ENCODE measurements around the gene PNRC2.
"Not testable (repeated sequence)": the region's sequence is repeated elsewhere in the genome, so short reads cannot be mapped to it uniquely, and the experiment has no call there.

The PNRC2 gene

DNA sequence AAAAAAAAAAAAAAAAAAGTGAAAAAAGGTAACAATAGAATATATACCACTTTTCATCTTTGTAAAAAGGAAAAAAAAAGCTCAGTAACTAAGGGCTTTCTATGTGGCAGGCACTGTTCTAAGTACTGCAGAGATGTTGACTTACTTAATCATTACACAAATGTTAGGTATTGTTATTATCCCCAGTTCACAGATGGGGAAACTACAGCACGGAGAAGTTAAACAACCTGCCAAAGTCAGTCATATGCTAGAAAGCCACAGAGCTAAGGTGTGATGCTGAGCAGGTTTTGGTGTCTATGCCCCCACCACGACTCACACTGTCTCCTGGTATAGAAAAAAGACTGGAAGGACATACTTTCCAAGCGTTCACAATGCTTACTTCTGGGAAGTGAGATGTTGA lies 6.6 kb upstream of the PNRC2 start:
- DNase-seq (ENCODE audit: low read depth): no peak

DNA sequence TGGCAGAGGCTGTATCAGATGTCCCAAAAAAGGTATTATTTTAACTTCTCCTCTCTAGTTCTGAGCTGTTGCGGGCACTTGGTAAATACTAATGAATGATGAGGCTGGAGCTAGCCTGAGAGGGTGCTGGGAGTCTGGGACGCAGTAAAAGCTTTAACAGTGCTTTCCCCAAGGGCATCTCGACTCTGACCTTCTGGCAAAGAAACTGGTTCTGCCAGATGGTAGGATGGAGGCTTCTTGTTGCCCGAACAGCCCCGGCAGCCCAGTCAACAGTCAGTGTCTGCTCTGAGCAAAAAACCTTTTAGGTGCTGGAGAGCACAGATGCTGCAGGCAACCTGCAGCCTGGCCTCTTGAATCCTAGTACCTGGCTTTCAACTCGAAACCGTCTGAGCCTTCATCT lies 2.5 kb upstream of the PNRC2 start:
- DNase-seq (ENCODE audit: low read depth): no peak

DNA sequence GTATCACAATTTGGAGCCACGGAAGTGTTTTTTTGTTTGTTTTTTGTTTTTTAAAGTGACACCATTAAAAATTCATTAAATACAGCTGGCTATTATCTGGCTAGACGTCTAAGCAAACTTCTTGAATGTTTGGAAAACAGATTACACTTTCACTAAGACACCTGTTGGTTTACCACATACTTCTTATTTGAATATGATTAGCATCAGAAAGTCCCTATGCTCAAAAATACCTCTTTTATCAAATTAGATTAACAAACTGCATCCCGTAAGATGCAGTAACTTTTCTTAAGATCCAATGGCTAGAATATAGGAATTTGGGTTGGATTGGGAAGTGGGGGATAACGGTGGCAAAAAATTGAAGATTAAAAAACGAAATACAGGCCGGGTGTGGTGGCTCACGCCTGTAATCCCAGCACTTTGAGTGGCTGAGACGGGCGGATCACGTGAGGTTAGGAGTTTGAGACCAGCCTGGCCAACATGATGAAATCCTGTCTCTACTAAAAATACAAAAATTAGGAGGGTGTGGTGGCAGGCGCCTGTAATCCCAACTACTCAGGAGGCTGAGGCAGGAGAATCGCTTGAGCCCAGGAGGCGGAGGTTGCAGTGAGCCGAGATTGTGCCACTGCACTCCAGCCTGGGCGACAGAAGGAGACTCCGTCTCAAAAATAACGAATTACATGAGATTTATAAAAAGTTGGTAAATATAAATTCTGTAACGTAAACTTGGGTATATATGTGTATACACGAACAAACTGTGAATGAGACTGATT lies 1.4 kb upstream of the PNRC2 start:
- DNase-seq (ENCODE audit: low read depth): not testable (repeated sequence)

- DNase-seq (ENCODE audit: low read depth): peak; percentile 96
Observed at GRCh38 chr1:23958810-23959460, 693 bp upstream of the PNRC2 start.

DNA sequence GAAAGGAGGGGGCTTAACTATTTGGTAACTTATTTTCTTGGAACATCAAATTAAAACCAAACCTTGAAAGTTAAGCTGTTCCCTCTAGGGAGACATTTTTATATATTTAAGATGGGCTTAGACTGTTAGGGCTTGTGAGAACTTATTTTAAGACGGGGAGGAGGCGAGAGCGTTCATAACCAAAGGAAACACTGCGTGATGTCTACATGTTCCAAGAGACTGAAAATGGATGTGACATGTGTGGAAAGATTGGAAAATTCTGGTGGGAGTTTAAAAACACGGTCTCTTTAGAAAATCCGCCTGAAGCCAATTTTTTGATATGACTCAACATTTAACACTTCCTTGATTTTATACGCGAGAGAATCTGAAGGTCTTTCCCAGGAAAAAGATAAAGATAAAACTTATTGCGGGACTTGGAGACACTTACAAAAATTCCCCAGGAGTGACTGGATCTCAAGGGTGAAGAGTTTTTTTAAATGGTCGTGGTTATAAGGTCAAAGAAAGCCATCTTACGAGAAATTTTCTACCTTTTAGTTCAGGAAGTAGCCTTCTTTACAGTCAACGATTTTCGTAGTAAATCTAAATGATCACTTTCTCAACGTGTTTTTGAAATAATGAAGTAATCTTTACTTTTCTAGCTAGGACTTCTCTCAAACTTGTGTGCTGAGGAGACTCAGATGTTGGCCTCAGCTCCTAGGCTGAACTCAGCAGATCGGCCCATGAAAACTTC lies 828 bp downstream of the PNRC2 start:
- DNase-seq (ENCODE audit: low read depth): peak; percentile 39

DNA sequence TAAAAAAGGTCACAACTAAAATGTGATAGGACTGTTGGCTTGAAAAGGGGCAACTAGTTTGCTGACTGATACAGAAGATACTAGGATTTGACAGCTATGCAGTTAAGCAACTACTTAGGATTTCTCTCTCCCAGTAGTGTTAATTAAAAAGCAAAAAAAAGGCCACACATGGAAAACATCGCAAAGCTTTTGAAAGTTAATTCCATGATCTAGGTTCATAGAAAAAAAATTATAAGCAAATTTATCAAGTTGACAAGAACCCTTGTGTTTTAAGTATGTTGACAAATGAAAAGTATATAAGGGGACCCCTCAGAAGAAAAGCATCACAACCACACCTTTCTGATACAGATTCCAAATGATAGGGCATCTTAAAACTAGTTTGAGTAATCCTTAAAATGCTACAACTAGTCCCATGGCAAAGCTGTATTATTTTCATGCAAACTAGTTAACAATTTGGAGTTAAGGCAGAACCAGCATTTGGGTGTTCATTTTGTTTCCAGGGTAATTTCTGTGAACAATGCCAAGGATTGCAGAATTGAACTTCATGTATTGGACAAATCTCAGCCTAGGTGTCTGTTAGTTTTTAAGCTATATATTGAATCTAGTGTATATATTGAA lies 4.1 kb downstream of the PNRC2 start:
- no peak for DNase-seq (ENCODE audit: low read depth)

DNA sequence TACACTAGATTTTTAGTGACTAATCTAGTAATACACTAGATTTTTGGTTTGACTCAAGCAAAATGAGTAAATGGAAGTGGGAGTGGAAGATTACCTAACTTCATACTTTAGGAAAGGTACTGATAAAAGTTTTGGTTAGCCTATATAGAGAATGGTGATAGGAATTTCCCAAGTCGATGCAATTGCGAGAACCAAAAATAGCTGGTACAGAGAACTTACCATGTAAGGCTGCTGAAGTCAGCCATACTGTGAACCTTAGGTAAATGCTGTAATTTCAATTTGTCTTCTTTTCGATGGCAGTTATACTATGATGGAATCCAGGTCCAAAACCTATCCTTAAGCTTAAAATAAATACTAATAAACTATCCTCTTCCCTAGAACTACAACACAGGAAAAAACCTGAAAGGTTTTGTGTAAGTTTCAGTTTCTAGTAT lies 4.6 kb downstream of the PNRC2 start:
- no peak for DNase-seq (ENCODE audit: low read depth)

DNA sequence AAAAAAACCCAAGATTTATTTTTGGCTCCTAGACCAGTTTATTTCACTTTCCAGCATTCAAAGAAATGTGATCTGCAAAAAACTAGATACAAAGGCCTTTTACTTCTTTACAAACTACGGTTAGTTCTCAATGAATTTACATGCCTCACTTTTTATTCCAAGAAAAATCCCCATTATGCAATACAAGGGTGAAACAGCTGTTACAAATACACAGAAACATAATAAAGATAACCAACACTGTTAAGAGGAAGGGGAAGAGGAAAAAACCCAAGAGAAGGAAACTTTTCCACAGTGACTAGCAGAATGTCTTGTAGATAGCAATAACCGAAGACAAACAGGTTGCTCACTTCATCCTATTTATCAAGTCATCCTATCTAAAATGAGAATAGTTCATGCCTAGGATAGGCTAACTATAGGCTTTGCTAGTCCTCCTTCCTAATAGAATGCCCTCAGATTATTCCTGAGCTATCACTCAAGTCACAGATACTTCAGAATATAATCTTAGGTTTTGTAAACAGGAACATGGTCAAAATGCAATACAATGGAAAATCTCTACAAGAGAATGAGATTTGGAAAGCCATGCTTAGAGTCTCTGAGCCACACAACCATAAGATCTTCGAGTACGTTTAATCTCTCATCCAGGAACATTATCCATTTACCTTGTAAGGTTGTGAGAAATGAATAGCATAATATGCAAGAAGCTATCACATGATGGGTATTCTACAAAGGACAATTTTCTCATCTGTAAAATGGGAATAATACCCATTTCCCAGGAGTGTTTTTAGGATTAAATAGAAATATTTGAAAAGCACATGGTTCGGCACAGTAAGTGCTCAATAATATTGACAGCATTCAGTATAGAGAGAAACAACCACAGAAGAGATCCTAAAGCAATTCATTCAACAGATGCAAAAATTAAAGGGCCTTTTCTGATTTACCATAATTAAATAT lies 5.4 kb downstream of the PNRC2 start:
- peak; percentile 50 for DNase-seq (ENCODE audit: low read depth)

GRCh38 chr1:23966973-23967493 lies 7.4 kb downstream of the PNRC2 start:
- DNase-seq (ENCODE audit: low read depth): no peak

GRCh38 chr1:23967871-23968270 lies 8.2 kb downstream of the PNRC2 start:
- no peak for DNase-seq (ENCODE audit: low read depth)

- no peak for DNase-seq (ENCODE audit: low read depth)
Observed at GRCh38 chr1:23977187-23977853, 17.7 kb downstream of the PNRC2 start.

- no peak for DNase-seq (ENCODE audit: low read depth)
Observed at GRCh38 chr1:23977854-23978191, 18.2 kb downstream of the PNRC2 start.

DNA sequence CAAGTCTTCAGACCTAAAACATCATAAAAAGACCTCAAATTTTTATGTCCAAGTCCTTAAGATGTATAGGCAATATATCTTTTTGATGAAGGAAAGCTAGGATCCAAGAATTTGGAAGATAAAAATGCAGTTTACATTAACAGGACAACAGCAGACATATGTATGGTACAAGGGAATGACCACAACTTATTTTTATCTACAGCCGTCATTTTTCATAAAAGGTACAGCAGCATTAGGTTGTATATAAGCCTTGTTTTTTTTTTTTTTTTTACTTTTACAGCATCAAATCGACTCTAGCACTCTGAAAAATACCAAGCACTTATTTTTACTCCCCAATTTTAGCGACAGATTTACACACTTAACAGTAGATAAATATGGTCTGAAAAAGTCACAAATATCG lies 19.2 kb downstream of the PNRC2 start:
- DNase-seq (ENCODE audit: low read depth): no peak

DNA sequence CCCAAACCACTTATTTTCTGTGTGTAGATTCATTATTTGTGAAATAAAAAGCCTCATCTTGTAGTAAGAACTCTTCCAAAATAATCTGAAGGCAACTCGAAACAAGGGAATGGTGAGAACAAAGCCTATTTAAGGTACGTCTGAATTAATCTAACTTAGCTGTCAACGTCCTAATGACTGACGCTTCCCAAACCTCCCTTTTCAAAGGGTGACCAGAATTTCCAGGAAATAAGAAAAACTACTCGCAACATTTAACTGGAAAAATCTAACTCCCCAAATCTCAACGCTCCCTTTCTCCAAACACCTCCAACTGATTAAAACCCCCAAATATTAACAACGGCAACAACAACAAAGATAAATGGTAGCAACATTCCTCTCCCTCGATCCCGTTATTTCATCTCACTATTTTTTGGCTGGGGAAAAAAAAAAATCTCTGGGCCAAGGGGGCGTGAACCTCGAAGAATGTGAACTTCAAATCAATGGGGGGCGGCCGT lies 19.8 kb downstream of the PNRC2 start:
- DNase-seq (ENCODE audit: low read depth): no peak

GRCh38 chr1:23979881-23980727 lies 20.5 kb downstream of the PNRC2 start, which contains the start of gene SRSF10:
TSS of gene SRSF10 (minus strand) at chr1:23980327. CDS start at chr1:23980255, 72 bp downstream.
- peak; percentile 98 for DNase-seq (ENCODE audit: low read depth)

GRCh38 chr1:23980728-23981070 lies 21.1 kb downstream of the PNRC2 start:
- peak; percentile 73 for DNase-seq (ENCODE audit: low read depth)

DNA sequence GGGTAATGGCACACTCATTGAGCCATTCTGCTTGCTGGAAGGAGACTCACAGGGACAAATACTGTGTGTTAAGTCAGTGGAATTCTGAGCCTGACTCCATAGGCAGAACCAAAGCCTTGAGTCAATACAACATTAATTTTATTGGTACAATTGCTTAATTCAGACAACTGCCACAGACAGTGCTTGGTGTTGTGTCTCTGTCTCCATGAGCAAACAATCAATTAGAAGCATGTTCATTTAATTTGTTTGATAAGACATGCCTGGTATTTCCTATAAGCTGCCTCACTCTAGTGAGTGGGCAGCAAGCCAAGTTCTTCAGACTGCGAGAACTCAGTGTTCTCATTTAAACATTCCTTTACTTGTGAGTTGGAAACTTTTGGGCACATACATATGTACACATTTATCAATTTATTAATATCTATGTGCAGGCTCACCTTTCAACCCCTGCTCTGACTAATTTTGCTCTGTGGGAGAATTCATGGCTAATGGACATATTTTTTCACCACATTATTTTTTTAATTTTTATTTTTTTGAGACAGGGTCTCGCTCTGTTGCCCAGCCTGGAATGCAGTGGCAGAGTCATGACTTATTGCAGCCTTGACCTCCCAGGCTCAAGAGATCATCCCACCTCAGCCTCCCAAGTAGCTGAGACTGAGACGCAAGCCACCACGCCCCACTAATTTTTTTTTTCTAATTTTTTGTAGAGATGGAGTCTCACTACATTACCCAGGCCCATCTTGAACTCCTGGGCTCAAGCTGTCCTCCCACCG lies 25.0 kb downstream of the PNRC2 start:
- DNase-seq (ENCODE audit: low read depth): peak; percentile 74

DNA sequence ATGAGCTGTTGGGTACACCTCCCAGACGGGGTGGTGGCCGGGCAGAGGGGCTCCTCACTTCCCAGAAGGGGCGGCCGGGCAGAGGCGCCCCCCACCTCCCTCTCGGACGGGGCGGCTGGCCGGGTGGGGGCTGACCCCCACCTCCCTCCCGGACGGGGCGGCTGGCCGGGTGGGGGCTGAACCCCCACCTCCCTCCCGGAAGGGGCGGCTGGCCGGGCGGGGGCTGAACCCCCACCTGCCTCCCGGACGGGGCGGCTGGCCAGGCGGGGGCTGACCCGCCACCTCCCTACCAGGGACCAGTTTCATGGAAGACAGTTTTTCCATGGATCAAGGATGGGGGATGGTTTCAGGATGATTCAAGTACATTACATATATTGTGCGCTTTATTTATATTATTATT lies 27.4 kb downstream of the PNRC2 start:
- DNase-seq (ENCODE audit: low read depth): not testable (repeated sequence)

DNA sequence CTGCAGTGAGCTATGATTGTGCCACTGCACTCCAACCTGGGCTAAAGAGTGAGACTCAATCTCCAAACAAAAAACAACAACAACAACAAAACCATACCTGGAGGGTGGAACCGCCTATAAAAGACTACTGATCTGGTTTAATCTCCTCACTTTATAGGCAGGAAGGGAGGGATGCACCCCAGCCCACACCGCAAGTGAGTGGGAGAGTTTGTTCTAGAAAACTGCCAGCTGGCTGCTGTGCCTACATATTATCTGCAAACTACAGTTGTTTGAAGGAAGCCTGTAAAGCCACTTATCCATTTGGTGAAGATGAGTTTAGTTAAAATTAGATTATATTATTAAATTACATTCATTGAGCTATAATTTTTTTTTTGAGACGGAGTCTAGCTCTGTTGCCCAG lies 29.6 kb downstream of the PNRC2 start:
- no peak for DNase-seq (ENCODE audit: low read depth)
